OCI-LY3 (cell line): ENCODE results near the gene LRBA.

Experiments used
- H2AFZ ChIP-seq: fragments of 200-600, 300-600 bp; shearing (Covaris generic); 2 replicates; pipeline ENCODE4 v1.6.0; 2014; ENCODE audit warnings: antibody characterized with exemption, low read depth, low read length
- H3K27ac ChIP-seq: fragments of 200-600, 300-600 bp; sonication (generic); 2 replicates; pipeline ENCODE4 v1.5.1; 2014; ENCODE audit warnings: mild to moderate bottlenecking, low read length, moderate library complexity, mixed read lengths
- H3K27me3 ChIP-seq: fragments of 200-600, 300-600 bp; sonication (generic); 2 replicates; pipeline ENCODE4 v1.6.1; 2014; ENCODE audit warnings: low read depth, low read length, mixed read lengths
- H3K36me3 ChIP-seq: fragments of 200-600, 300-600 bp; sonication (generic); replicated peaks from 2 replicates; pipeline ENCODE3; 2014; ENCODE audit warnings: low read depth, low read length, mixed read lengths
- H3K4me1 ChIP-seq: fragments of 300-600, 200-600 bp; sonication (generic); 2 replicates; pipeline ENCODE4 v1.6.1; 2014; ENCODE audit warnings: low read length, mixed read lengths
- H3K4me2 ChIP-seq: fragments of 200-600, 300-600 bp; sonication (generic); 2 replicates; pipeline ENCODE4 v1.6.1; 2014; ENCODE audit warnings: low read length, mixed read lengths
- H3K4me3 ChIP-seq: fragments of 300-600, 200-600 bp; sonication (generic); 2 replicates; pipeline ENCODE4 v1.5.1; 2014; ENCODE audit warnings: antibody characterized with exemption, mild to moderate bottlenecking, low read length, moderate library complexity
- H3K79me2 ChIP-seq: fragments of 300-600, 200-600 bp; shearing (Covaris generic); 2 replicates; pipeline ENCODE4 v1.6.1; 2014; ENCODE audit warnings: mild to moderate bottlenecking, low read length, mixed read lengths
- H3K9ac ChIP-seq: fragments of 300-600, 200-600 bp; shearing (Covaris generic); 2 replicates; pipeline ENCODE4 v1.6.0; 2014; ENCODE audit warnings: mild to moderate bottlenecking, low read length, moderate library complexity
- H3K9me3 ChIP-seq: fragments of 200-600, 300-600 bp; shearing (Covaris generic); 2 replicates; pipeline ENCODE4 v1.6.1; 2014; ENCODE audit warnings: low read length, mixed read lengths; ENCODE audit not compliant: insufficient read depth
- H4K20me1 ChIP-seq: fragments of 200-600, 300-600 bp; sonication (generic); 2 replicates; pipeline ENCODE4 v1.6.1; 2016; ENCODE audit warnings: low read length, mixed read lengths; ENCODE audit not compliant: insufficient read depth
- CTCF ChIP-seq: fragments of 200-600, 300-600 bp; sonication (generic); IDR thresholded peaks from 2 replicates; pipeline ENCODE4 v1.5.1; 2014; ENCODE audit warnings: antibody characterized with exemption, low read length, low read depth
- EZH2phosphoT487 ChIP-seq: fragments of 200-600 bp; shearing (Covaris generic); IDR thresholded peaks from 2 replicates; pipeline ENCODE4 v1.6.1; 2018; ENCODE audit warnings: antibody characterized with exemption, mixed run types, low read depth

LRBA gene

GRCh38 chr4:150385606-150386005 lies 629.5 kb downstream of the LRBA start:
- H3K27ac ChIP-seq: no peak overlapping the region
- peaks cover 16% of the 10 kb centered on the region for H3K4me1 ChIP-seq
- no peaks in the 10 kb centered on the region for H3K36me3 ChIP-seq
- H3K4me2 ChIP-seq: no peak overlapping the region
- TF ChIP-seq EZH2phosphoT487: no peak
- TF ChIP-seq CTCF: no peak
- no peaks in the 10 kb centered on the region for H3K79me2 ChIP-seq
- H3K27me3 ChIP-seq: no peaks in the 10 kb centered on the region
- no peak overlapping the region for H3K9ac ChIP-seq
- no peak overlapping the region for H2AFZ ChIP-seq
- H3K4me3 ChIP-seq: no peak overlapping the region
- no peaks in the 10 kb centered on the region for H4K20me1 ChIP-seq
- H3K9me3 ChIP-seq: no peaks in the 10 kb centered on the region

- Histone ChIP-seq H4K20me1 (no peaks in the 10 kb centered on the region), H3K4me1 (peaks cover 16% of the 10 kb centered on the region), H3K4me2 (no peak overlapping the region), H3K9ac (no peak overlapping the region), H2AFZ (no peak overlapping the region), H3K36me3 (no peaks in the 10 kb centered on the region), H3K27ac (no peak overlapping the region), H3K27me3 (no peaks in the 10 kb centered on the region), H3K4me3 (no peak overlapping the region), H3K79me2 (no peaks in the 10 kb centered on the region), H3K9me3 (no peaks in the 10 kb centered on the region)
- TF ChIP-seq CTCF (no peak), EZH2phosphoT487 (no peak)
Observed at GRCh38 chr4:150384249-150384648, 630.8 kb downstream of the LRBA start.

- H3K4me2 ChIP-seq: no peak overlapping the region
- H3K4me1 ChIP-seq: peaks cover 1% of the 10 kb centered on the region
- no peaks in the 10 kb centered on the region for H3K27me3 ChIP-seq
- H3K4me3 ChIP-seq: no peak overlapping the region
- H3K27ac ChIP-seq: no peak overlapping the region
- TF ChIP-seq EZH2phosphoT487: no peak
- TF ChIP-seq CTCF: no peak
- no peaks in the 10 kb centered on the region for H3K36me3 ChIP-seq
- no peaks in the 10 kb centered on the region for H4K20me1 ChIP-seq
- no peaks in the 10 kb centered on the region for H3K9me3 ChIP-seq
- no peak overlapping the region for H3K9ac ChIP-seq
- no peaks in the 10 kb centered on the region for H3K79me2 ChIP-seq
- no peak overlapping the region for H2AFZ ChIP-seq
Observed at GRCh38 chr4:150382028-150382427, 633.1 kb downstream of the LRBA start.

- TF ChIP-seq EZH2phosphoT487 (no peak), CTCF (no peak)
- no peaks in the 10 kb centered on the region for H3K9me3 ChIP-seq
Observed at GRCh38 chr4:150381609-150382008, 633.5 kb downstream of the LRBA start.

More at GRCh38 chr4:150381609-150382008, 633.5 kb downstream of the LRBA start:
- no peaks in the 10 kb centered on the region for H3K27me3 ChIP-seq
- no peak overlapping the region for H3K27ac ChIP-seq
- no peak overlapping the region for H2AFZ ChIP-seq
- no peaks in the 10 kb centered on the region for H3K79me2 ChIP-seq
- no peaks in the 10 kb centered on the region for H3K36me3 ChIP-seq
- no peaks in the 10 kb centered on the region for H4K20me1 ChIP-seq
- no peak overlapping the region for H3K4me2 ChIP-seq
- no peaks in the 10 kb centered on the region for H3K4me1 ChIP-seq
- H3K9ac ChIP-seq: no peak overlapping the region
- no peak overlapping the region for H3K4me3 ChIP-seq
